Activated B cell treated with CpG ODN at 0.5 μM for 24 hours (primary cell): ENCODE measurements around the gene ZP1. TPM values are rescaled to one million over a fixed set of nuclear protein-coding genes. Genes with fewer than 3 reads are reported as not detected.
A peak's percentile ranks its signal among the peaks of the same experiment; 100 is the strongest.

Experiments
- ATAC-seq: fragments of 200-7000 bp; cut with Tn5 transposase; one replicate; pipeline ENCODE4 v1.10.0; 2021; ENCODE audit warnings: low read depth, mild to moderate bottlenecking, moderate library complexity
- CTCF ChIA-PET: fragments of 350-600 bp; sonication (Branson Sonifier 250); formaldehyde crosslinking; loops from one replicate; lab custom pipeline; 2021; ENCODE audit warnings: antibody characterized with exemption; lab: Charles Lee
- POLR2A ChIA-PET: fragments of 350-600 bp; sonication (Branson Sonifier 250); formaldehyde crosslinking; loops from one replicate; lab custom pipeline; 2021; ENCODE audit warnings: antibody characterized with exemption; lab: Charles Lee
- DNase-seq: peaks from one replicate; pipeline ENCODE4 v3.0.0; 2022
- H3K27ac Mint-ChIP-seq: one replicate; pipeline ENCODE4 v1.8.0; 2020; ENCODE audit warnings: mixed read lengths
- H3K27me3 Mint-ChIP-seq: one replicate; pipeline ENCODE4 v1.8.0; 2021; ENCODE audit warnings: mixed read lengths
- H3K36me3 Mint-ChIP-seq: one replicate; pipeline ENCODE4 v1.8.0; 2021; ENCODE audit warnings: low read depth, mixed read lengths
- H3K4me1 Mint-ChIP-seq: one replicate; pipeline ENCODE4 v1.8.0; 2021; ENCODE audit warnings: mixed read lengths
- H3K4me3 Mint-ChIP-seq: one replicate; pipeline ENCODE4 v1.8.0; 2020; ENCODE audit warnings: mild to moderate bottlenecking, mixed read lengths
- H3K9me3 Mint-ChIP-seq: one replicate; pipeline ENCODE4 v1.8.0; 2020; ENCODE audit warnings: mixed read lengths
- intact Hi-C: fragments of 100-400 bp; cut with micrococcal nuclease; formaldehyde crosslinking; loops from one replicate; pipeline ENCODE4 v1.15.1; 2024
- total RNA-seq: library from RNA; stranded (reverse); gene quantifications from 2 replicates; pipeline ENCODE4 v1.2.3, GENCODE V29; 2022
- TF ChIP-seq, protein P1 (sequence below): fragments of 200-600 bp; IDR thresholded peaks from one replicate; pipeline ENCODE4 v1.8.0; 2022; ENCODE audit warnings: antibody characterized with exemption, mild to moderate bottlenecking

Gene ZP1
- total RNA-seq, 1 donor from 2014 or later = not detected

DNA sequence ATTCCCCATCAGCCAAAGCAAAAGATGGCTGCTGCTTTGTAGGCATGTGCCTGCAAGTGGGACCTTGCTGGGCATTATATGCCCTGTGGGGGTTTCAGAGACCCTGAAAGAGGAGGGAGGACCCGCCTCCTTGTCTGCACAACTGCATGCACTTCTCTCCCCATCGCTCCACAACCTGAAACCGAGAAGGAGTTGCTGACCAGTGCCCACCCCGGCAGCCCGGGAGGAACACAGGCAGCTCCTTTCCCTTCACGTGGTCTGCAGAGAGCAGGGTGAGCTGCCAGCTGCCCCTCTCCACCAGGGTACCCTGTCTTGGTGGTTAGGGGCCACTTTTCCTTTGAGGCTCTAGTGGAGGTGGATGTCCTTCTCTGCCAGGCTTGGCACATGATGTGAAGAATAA lies 55.6 kb downstream of the ZP1 start:
- Mint-ChIP-seq H3K9me3 (no peaks in the 10 kb centered on the region), H3K27ac (no peak overlapping the region), H3K27me3 (peaks cover 4% of the 10 kb centered on the region), H3K4me1 (peaks cover 47% of the 10 kb centered on the region), H3K4me3 (no peak overlapping the region), H3K36me3 (peaks cover 49% of the 10 kb centered on the region)
- ATAC-seq = no peak
- intact Hi-C loops = no loop called here
- POLR2A ChIA-PET = interaction anchor here (0.6 to 3.8 kb wide), 3 partner anchors 9 to 158 kb away, joined by 5 to 20 read pairs (median 13); partner anchors contain the start of gene TMEM109
- TF ChIP-seq, protein P1, sequence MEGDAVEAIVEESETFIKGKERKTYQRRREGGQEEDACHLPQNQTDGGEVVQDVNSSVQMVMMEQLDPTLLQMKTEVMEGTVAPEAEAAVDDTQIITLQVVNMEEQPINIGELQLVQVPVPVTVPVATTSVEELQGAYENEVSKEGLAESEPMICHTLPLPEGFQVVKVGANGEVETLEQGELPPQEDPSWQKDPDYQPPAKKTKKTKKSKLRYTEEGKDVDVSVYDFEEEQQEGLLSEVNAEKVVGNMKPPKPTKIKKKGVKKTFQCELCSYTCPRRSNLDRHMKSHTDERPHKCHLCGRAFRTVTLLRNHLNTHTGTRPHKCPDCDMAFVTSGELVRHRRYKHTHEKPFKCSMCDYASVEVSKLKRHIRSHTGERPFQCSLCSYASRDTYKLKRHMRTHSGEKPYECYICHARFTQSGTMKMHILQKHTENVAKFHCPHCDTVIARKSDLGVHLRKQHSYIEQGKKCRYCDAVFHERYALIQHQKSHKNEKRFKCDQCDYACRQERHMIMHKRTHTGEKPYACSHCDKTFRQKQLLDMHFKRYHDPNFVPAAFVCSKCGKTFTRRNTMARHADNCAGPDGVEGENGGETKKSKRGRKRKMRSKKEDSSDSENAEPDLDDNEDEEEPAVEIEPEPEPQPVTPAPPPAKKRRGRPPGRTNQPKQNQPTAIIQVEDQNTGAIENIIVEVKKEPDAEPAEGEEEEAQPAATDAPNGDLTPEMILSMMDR = no peak
- DNase-seq = no peak
- CTCF ChIA-PET = interaction anchor here (1.5 kb wide), 1 partner anchor 48 kb away, joined by 3 read pairs; no protein-coding TSS in a partner anchor

DNA sequence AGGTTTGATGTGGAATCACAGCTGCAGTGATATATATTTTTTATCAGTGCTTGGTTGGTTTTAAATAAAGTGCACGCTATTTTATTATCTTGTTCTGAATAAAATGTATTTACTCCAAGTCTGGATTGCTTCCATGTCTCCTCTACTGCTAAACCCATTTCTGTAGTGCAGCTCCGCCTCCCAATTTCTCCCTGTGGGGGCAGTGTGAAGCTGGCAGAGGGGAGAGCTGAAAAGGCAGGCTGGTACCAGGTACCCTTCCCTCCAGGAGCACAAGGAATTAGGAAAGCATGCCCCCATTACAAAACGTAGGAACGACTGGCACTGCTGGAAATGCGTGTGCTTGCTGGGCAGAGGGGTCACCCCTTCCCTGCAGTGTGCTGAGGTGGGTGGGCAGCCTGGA lies 56.0 kb downstream of the ZP1 start:
- ATAC-seq (no peak), DNase-seq (no peak)
- Mint-ChIP-seq H3K27ac (no peak overlapping the region), H3K4me3 (no peak overlapping the region), H3K36me3 (peaks cover 46% of the 10 kb centered on the region), H3K4me1 (peaks cover 43% of the 10 kb centered on the region), H3K9me3 (no peaks in the 10 kb centered on the region), H3K27me3 (peaks cover 4% of the 10 kb centered on the region)
- ChIA-PET CTCF (interaction anchor here (0.6 to 1.5 kb wide), 2 partner anchors 47 to 159 kb away, joined by 3 read pairs; no protein-coding TSS in a partner anchor), POLR2A (interaction anchor here (0.6 to 3.8 kb wide), 8 partner anchors 8 to 88 kb away, joined by 3 to 20 read pairs (median 7); partner anchors contain the start of genes SLC15A3 and TMEM109)
- TF ChIP-seq, protein P1 = no peak
- intact Hi-C loops = no loop called here

DNA sequence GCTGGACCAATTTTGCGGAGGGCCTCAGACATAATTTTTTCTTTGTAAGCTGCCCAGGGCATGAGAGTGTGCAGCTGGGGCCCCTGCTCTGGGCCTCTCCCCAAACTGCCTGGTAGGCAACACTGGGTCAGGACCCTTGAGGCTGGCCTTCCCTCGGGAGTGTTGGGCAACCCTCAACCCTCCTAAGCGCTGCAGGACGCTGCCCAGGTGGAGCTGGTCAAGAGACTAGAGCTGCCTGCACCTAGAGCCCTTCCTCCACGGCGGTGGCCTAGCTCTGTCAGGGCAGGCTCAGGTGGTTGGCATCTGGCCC lies 56.4 kb downstream of the ZP1 start:
- no peaks in the 10 kb centered on the region for H3K9me3 Mint-ChIP-seq
- H3K27me3 Mint-ChIP-seq = peaks cover 4% of the 10 kb centered on the region
- TF ChIP-seq, protein P1 = no peak
- peak overlapping the region; percentile 59 for H3K4me3 Mint-ChIP-seq
- ChIA-PET POLR2A (interaction anchor here (0.6 to 3.8 kb wide), 8 partner anchors 8 to 88 kb away, joined by 3 to 20 read pairs (median 7); partner anchors contain the start of genes SLC15A3 and TMEM109), CTCF (interaction anchor here (0.6 kb wide), 1 partner anchor 159 kb away, joined by 3 read pairs; no protein-coding TSS in a partner anchor)
- ATAC-seq (no peak), DNase-seq (no peak)
- peaks cover 39% of the 10 kb centered on the region for H3K4me1 Mint-ChIP-seq
- H3K27ac Mint-ChIP-seq = no peak overlapping the region
- intact Hi-C loops = no loop called here
- peaks cover 46% of the 10 kb centered on the region for H3K36me3 Mint-ChIP-seq

DNA sequence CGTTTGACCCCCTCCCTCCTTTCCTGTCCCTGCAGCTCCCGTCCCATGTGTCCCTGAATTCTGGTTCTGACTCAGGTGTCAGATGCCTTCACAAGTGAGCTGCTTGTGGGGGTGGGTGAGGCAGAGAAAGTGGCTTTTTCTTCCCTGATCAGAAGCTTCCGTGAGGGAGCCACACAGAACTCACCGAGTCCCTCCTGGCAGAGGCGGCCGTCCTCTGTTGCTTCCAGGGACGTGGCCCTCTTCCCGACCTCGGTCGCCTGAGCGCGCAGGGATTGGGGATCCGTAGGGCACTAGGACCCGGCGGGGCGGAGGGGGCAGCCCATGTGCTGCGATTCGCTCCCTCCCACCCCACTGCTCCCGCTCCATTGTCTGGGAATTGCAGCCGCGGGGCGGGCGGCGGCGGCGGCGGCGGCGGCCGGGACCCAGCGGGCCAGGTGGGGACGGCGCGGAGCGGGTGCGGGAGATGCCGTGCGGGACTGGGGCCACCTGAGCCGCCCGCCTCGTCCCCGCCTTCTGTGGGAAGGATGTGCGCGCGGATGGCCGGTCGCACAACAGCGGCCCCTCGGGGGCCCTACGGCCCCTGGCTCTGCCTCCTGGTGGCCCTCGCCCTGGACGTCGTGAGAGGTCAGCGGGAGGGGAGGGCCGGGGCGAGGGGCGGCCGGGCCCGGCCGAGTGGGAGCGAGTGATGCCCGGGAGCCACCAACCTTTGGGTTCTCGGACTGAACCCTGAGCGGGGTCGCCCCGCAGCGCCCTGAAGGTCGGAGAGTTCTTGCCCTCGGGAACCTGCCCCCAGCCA lies 57.0 kb downstream of the ZP1 start, which contains the start of gene TMEM132A:
Gene TMEM132A (plus strand): TSS at position 351 of the 796 bp plus-strand sequence. CDS start 174 bp downstream, at position 525.
- Mint-ChIP-seq H3K27ac (no peak within 1 kb of the TSS), H3K27me3 (peaks cover 4% of the 10 kb centered on the region), H3K9me3 (no peaks in the 10 kb centered on the region), H3K4me1 (peaks cover 33% of the 10 kb centered on the region), H3K4me3 (peak within 1 kb of the TSS; percentile 69), H3K36me3 (peaks cover 44% of the 10 kb centered on the region)
- ATAC-seq (peak; percentile 27), DNase-seq (no peak)
- CTCF ChIA-PET = interaction anchor here (0.6 kb wide), 1 partner anchor 160 kb away, joined by 3 read pairs; no protein-coding TSS in a partner anchor
- intact Hi-C loops = no loop called here
- POLR2A ChIA-PET = interaction anchor here (0.6 to 3.8 kb wide), 8 partner anchors 8 to 87 kb away, joined by 3 to 20 read pairs (median 7); partner anchors contain the start of genes SLC15A3 and TMEM109
- TF ChIP-seq, protein P1 = no peak

Other genes starting within 250 kb of the ZP1 start
- gene MS4A8, start 167.9 kb upstream of the ZP1 start, total RNA-seq = not detected in 2 replicates
- gene MS4A18, start 142.8 kb upstream of the ZP1 start, total RNA-seq = not detected in 2 replicates
- not detected in 2 replicates for gene MS4A15, start 110.7 kb upstream of the ZP1 start, total RNA-seq
- not detected in 2 replicates for gene MS4A10, start 82.2 kb upstream of the ZP1 start, total RNA-seq
- gene CCDC86, start 25.4 kb upstream of the ZP1 start, total RNA-seq = 30.3 and 30.6 TPM in 2 replicates
- gene PTGDR2, start 11.6 kb upstream of the ZP1 start, total RNA-seq = 0.07 TPM in 1 of 2 replicates, not detected in the other
- gene PRPF19, start 39.0 kb downstream of the ZP1 start, total RNA-seq = 143 and 164 TPM in 2 replicates
- gene TMEM109, start 46.6 kb downstream of the ZP1 start, total RNA-seq = 117 and 121 TPM in 2 replicates
- 8.2 and 8.7 TPM in 2 replicates for gene TMEM132A, start 56.9 kb downstream of the ZP1 start, total RNA-seq
- gene SLC15A3, start 84.6 kb downstream of the ZP1 start, total RNA-seq = 76.4 and 77.8 TPM in 2 replicates
- gene CD6, start 104.1 kb downstream of the ZP1 start, total RNA-seq = 6.7 and 12.0 TPM in 2 replicates
- gene CD5, start 234.9 kb downstream of the ZP1 start, total RNA-seq = 5.2 and 7.1 TPM in 2 replicates